ENCODE measurements around the gene CHEK2.

DNA sequence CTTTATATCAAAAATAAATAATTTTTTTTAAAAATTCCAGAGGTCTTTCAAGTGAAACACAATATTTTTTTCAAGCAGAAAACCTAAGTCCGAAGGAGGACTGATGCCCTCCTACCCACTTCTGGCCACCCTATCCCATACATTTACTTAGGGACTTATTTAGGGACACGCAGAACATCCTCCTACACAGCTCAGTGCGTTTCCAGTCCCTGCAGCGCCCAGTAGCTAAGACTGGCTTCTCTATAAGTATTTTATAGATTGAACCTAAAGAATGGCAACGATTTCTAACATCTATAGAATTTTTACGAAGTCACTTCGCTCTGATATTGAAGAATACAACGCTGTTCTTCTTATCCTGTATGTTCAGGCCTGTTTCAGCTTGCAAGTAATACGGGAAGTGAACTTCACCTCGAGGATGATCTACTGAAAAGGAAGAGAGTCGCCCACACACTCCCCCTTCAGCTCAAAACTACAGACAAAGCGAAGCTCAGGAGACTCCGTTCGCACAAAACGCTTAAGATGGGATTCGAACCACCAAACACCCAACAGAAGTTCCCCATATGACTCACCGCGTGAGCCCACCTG is 328 bp downstream of the CHEK2 start:
- TF ChIP-seq CTCF (IDR thresholded peaks at IDR 0.05; ENCODE audit: borderline replicate concordance, extremely low read depth, low read length, poor library complexity, severe bottlenecking) (no peak), EZH2 (IDR thresholded peaks at IDR 0.05; ENCODE audit: borderline replicate concordance, low read depth, low read length, severe bottlenecking) (no peak)

Measured in DND-41 (cell line).